Activated T-helper 9 cell treated with anti-CD3 and anti-CD28 coated beads, Interleukin-2, amount 50 U/mL, for 16 hours (primary cell): ENCODE results near the gene SLC9A2.

ENCODE experiments used
- DNase-seq: peaks from one replicate; pipeline ENCODE4 v3.0.0-alpha.2; 2020; ENCODE audit warnings: low read depth

SLC9A2 gene, protein sequence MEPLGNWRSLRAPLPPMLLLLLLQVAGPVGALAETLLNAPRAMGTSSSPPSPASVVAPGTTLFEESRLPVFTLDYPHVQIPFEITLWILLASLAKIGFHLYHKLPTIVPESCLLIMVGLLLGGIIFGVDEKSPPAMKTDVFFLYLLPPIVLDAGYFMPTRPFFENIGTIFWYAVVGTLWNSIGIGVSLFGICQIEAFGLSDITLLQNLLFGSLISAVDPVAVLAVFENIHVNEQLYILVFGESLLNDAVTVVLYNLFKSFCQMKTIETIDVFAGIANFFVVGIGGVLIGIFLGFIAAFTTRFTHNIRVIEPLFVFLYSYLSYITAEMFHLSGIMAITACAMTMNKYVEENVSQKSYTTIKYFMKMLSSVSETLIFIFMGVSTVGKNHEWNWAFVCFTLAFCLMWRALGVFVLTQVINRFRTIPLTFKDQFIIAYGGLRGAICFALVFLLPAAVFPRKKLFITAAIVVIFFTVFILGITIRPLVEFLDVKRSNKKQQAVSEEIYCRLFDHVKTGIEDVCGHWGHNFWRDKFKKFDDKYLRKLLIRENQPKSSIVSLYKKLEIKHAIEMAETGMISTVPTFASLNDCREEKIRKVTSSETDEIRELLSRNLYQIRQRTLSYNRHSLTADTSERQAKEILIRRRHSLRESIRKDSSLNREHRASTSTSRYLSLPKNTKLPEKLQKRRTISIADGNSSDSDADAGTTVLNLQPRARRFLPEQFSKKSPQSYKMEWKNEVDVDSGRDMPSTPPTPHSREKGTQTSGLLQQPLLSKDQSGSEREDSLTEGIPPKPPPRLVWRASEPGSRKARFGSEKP

GRCh38 chr2:102619414-102620319 lies at the start of gene SLC9A2:
Gene SLC9A2, plus strand, starts transcription at chr2:102619553. Its CDS starts 296 bp downstream, at chr2:102619849.
- no peak for DNase-seq

- no peak for DNase-seq
Measured at GRCh38 chr2:102575888-102576287, 43.5 kb upstream of the SLC9A2 start.

- no peak for DNase-seq
Measured at GRCh38 chr2:102578376-102578775, 41.0 kb upstream of the SLC9A2 start.

GRCh38 chr2:102581911-102582310 lies 37.4 kb upstream of the SLC9A2 start:
- no peak for DNase-seq

- DNase-seq: no peak
Measured at GRCh38 chr2:102582845-102583244, 36.5 kb upstream of the SLC9A2 start.

- DNase-seq: no peak
Measured at GRCh38 chr2:102585847-102586404, 33.4 kb upstream of the SLC9A2 start.

- no peak for DNase-seq
Measured at GRCh38 chr2:102588213-102588939, 31.0 kb upstream of the SLC9A2 start.

GRCh38 chr2:102589444-102589843 lies 29.9 kb upstream of the SLC9A2 start:
- no peak for DNase-seq

DNA sequence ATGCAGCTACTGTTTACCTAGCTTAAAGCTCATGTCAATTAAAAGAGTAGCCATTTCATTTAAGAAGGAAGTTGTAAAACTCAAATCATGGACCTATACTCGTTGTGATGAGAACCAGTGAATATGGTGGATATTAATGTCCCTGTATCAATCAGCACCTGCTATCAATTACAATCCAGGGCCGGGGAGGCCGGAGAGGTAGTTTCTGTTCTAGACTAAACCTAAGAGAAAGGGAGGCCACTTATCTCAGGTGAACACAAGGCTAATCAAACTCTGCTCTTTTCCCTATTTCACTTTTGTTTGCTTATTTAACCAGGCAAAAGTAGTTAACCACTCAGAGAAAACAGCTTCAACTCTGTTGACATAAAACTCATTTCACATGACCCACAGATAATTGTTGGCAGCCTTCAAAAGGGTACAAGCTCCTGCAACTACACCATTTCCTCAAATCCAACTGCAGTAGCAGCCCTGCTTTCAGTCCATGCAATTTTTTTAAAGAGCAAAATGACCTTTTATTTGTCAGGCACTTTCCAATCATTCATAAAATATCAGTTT lies 27.8 kb upstream of the SLC9A2 start:
- DNase-seq: no peak

GRCh38 chr2:102592601-102593000 lies 26.8 kb upstream of the SLC9A2 start:
- DNase-seq: no peak

DNA sequence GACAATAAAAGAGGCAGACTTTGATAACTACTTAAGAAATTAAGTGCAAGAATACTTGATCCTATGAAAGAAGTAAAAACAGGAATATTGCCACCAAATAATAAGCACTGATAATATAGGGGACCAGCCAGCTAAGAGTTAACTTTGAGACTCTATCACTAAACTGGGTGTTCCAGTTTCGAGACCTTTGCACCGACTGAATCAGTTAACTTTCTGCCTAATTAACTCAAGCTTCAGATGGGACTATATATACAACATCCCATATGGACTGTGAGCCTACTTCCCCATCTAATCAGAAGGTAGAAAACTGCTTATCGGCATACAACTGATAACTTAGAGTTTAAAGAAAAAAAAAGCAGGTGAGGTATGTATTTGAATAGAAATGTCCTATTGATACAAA lies 25.8 kb upstream of the SLC9A2 start:
- DNase-seq: no peak

DNA sequence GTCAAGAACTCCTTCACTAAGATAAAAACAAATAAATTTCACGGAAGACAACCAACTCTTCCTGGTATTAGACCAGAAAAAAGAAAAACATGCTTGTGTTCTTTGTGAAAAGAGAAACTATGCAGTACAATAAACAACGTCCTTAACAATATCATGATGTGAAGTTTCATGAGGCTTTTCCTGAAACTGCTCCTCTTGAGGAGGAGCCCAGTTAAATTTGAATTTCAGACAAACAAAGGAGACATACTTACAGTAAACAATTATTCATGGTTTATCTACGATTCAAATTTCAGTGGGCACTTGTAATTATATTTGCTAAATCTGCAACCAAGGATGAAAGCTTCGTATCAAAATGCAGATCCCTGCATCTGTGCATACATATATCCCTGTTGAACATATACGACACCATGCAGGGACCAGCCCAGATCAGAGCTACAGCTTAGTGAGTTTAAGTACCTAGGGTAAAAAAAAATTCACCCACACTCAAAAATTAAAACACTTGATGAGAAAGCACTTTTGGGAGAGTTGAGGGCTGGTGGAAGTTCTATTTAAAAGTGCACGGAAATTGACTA lies 24.8 kb upstream of the SLC9A2 start:
- no peak for DNase-seq

GRCh38 chr2:102597788-102598187 lies 21.6 kb upstream of the SLC9A2 start:
- no peak for DNase-seq

- DNase-seq: no peak
Measured at GRCh38 chr2:102599486-102599885, 19.9 kb upstream of the SLC9A2 start.

DNA sequence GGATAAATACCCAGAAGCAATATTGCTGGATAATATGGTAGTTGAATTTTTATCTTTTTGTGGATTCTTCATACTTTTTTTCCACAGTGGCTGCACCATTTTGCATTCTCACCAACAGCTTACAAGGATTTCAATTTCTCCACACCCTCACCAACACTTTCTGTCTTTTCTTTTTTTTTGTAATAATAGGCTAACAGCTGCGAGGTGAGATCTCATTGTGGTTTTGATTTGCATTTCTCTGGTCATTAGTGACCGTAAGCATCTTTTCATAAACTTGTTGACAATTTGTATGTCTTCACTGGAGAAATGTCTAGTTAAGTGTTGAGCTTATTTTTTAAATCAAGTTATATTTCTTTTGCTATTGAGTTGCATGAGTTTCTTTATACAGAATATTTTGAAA lies 17.6 kb upstream of the SLC9A2 start:
- DNase-seq: no peak

GRCh38 chr2:102603904-102604303 lies 15.4 kb upstream of the SLC9A2 start:
- DNase-seq: no peak

GRCh38 chr2:102604769-102605168 lies 14.6 kb upstream of the SLC9A2 start:
- no peak for DNase-seq

DNA sequence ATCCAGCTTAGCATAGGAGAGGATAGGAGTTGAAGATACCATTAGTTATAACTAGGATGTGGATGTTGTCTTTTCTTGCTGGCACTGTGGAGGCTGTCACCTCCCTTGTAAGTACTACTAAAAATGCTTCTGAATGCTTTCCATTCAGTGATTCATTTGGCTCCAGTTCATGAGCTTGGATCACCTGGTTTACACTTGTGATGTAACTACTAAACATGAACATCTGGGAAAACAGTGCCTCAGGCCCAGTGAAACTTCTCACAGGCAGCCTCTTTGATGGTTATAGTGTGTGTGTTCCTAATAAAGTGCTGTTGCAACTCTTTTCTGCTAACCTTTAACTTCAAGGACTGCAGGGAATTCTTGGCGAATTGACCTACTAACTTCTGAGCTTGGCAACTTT lies 13.0 kb upstream of the SLC9A2 start:
- DNase-seq: no peak

DNA sequence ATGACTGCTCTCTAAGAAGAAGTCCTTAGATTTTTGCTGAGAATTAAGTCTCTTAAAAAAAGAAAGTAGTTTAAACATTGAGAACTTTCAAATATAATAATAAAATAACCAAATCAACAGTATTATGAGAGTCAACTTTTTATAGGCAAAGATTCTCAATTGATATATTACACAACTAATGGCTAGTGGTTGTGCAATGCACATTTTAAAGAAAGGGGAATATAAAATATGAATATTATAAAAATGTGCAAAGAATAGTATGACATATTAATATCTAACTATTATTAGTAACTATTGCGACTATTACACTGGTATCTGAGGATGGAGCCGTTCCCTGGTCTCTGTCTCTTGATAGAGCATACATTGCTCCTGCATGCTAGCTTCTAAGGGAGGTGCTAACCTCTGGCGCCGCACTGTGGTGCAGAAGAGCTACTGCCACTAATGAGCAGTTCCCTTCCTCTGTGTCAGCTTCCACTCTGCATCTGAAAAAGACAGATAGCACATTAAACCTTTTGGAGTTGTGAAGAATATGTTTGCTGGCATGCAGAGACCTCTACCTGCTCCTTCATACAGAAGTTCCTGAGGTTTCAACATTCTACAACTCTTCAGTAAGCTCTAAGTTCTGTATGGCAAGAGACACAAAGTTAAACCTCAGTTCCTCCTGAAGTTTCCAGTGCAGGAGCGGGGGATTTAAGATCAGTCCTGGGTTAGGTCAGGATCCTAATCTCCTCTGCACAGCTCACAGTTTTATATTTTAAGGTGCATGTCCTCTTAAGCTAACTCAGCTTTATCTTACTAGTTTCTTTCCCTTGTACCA lies 3.5 kb upstream of the SLC9A2 start:
- DNase-seq: no peak
